OCI-LY3 (cell line): ENCODE results near the gene QRSL1.

Experiments used
- H2AFZ ChIP-seq: fragments of 200-600, 300-600 bp; shearing (Covaris generic); 2 replicates; pipeline ENCODE4 v1.6.0; 2014; ENCODE audit warnings: antibody characterized with exemption, low read depth, low read length
- H3K27ac ChIP-seq: fragments of 200-600, 300-600 bp; sonication (generic); 2 replicates; pipeline ENCODE4 v1.5.1; 2014; ENCODE audit warnings: mild to moderate bottlenecking, low read length, moderate library complexity, mixed read lengths
- H3K27me3 ChIP-seq: fragments of 200-600, 300-600 bp; sonication (generic); 2 replicates; pipeline ENCODE4 v1.6.1; 2014; ENCODE audit warnings: low read depth, low read length, mixed read lengths
- H3K36me3 ChIP-seq: fragments of 200-600, 300-600 bp; sonication (generic); replicated peaks from 2 replicates; pipeline ENCODE3; 2014; ENCODE audit warnings: low read depth, low read length, mixed read lengths
- H3K4me1 ChIP-seq: fragments of 300-600, 200-600 bp; sonication (generic); 2 replicates; pipeline ENCODE4 v1.6.1; 2014; ENCODE audit warnings: low read length, mixed read lengths
- H3K4me2 ChIP-seq: fragments of 200-600, 300-600 bp; sonication (generic); 2 replicates; pipeline ENCODE4 v1.6.1; 2014; ENCODE audit warnings: low read length, mixed read lengths
- H3K4me3 ChIP-seq: fragments of 300-600, 200-600 bp; sonication (generic); 2 replicates; pipeline ENCODE4 v1.5.1; 2014; ENCODE audit warnings: antibody characterized with exemption, mild to moderate bottlenecking, low read length, moderate library complexity
- H3K79me2 ChIP-seq: fragments of 300-600, 200-600 bp; shearing (Covaris generic); 2 replicates; pipeline ENCODE4 v1.6.1; 2014; ENCODE audit warnings: mild to moderate bottlenecking, low read length, mixed read lengths
- H3K9ac ChIP-seq: fragments of 300-600, 200-600 bp; shearing (Covaris generic); 2 replicates; pipeline ENCODE4 v1.6.0; 2014; ENCODE audit warnings: mild to moderate bottlenecking, low read length, moderate library complexity
- H3K9me3 ChIP-seq: fragments of 200-600, 300-600 bp; shearing (Covaris generic); 2 replicates; pipeline ENCODE4 v1.6.1; 2014; ENCODE audit warnings: low read length, mixed read lengths; ENCODE audit not compliant: insufficient read depth
- H4K20me1 ChIP-seq: fragments of 200-600, 300-600 bp; sonication (generic); 2 replicates; pipeline ENCODE4 v1.6.1; 2016; ENCODE audit warnings: low read length, mixed read lengths; ENCODE audit not compliant: insufficient read depth
- EZH2phosphoT487 ChIP-seq: fragments of 200-600 bp; shearing (Covaris generic); IDR thresholded peaks from 2 replicates; pipeline ENCODE4 v1.6.1; 2018; ENCODE audit warnings: antibody characterized with exemption, mixed run types, low read depth
- TF ChIP-seq, protein P1 (sequence below): fragments of 200-600, 300-600 bp; sonication (generic); IDR thresholded peaks from 2 replicates; pipeline ENCODE4 v1.5.1; 2014; ENCODE audit warnings: antibody characterized with exemption, low read length, low read depth

QRSL1 gene

DNA sequence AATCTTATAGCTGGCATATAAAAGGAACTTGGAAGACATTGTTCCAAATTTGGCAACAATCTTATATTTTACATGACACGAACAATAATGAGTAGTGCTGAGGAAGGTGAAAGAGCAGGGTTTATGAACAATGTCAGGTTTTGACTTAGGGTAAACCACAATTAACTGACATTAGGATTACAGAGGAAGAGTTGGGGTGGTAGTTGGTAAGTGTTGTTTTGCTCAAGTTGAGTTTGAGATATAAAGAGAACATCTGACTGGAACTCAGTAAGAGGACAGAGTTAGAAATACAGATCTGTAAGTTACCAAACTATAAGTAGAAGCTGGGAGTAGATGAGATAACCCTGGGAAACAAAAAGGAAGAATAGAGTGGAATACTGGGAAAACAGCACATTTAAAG is 15.2 kb upstream of the QRSL1 start:
- peak overlapping the region; percentile 54 for H3K9ac ChIP-seq

DNA sequence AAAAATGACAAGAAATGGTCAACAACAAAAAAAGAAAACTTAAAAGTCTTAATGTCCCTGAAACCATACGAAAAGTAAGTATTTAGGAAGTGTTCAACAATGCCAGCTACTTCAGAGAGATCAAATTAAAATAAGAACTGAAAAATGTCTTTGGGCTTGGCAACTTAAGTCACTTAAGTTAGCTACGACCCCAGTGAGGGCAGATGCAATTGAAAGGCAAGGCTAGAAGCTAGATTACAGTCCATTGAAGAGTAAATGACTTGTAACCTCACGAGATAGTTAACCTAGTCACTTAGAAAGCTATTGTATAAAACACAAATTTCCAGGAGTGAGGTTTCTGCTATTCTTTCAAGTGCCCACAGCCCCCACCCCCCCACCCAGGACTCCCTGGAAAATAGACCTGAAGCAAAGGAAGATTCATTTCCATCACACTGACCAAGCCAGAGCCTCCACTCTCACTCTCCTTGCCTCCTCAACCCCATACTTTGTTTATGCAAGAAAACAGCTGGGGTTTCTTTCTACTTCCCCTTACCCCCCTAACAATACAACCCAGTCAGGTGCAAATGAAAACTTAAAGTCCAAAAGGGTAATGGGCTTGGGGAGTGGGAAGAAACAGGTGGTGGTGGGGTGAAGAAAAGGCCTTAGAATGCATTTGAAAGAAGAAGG is 14.7 kb upstream of the QRSL1 start:
- H3K79me2 ChIP-seq = peaks cover 5% of the 10 kb centered on the region
- H3K27me3 ChIP-seq = no peaks in the 10 kb centered on the region
- TF ChIP-seq, protein P1, sequence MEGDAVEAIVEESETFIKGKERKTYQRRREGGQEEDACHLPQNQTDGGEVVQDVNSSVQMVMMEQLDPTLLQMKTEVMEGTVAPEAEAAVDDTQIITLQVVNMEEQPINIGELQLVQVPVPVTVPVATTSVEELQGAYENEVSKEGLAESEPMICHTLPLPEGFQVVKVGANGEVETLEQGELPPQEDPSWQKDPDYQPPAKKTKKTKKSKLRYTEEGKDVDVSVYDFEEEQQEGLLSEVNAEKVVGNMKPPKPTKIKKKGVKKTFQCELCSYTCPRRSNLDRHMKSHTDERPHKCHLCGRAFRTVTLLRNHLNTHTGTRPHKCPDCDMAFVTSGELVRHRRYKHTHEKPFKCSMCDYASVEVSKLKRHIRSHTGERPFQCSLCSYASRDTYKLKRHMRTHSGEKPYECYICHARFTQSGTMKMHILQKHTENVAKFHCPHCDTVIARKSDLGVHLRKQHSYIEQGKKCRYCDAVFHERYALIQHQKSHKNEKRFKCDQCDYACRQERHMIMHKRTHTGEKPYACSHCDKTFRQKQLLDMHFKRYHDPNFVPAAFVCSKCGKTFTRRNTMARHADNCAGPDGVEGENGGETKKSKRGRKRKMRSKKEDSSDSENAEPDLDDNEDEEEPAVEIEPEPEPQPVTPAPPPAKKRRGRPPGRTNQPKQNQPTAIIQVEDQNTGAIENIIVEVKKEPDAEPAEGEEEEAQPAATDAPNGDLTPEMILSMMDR = no peak
- TF ChIP-seq EZH2phosphoT487 = no peak
- no peaks in the 10 kb centered on the region for H4K20me1 ChIP-seq
- peaks cover 18% of the 10 kb centered on the region for H3K36me3 ChIP-seq
- no peaks in the 10 kb centered on the region for H3K9me3 ChIP-seq
- peaks cover 41% of the 10 kb centered on the region for H3K4me1 ChIP-seq
- peak overlapping the region; percentile 84 for H3K27ac ChIP-seq
- peak overlapping the region; percentile 54 for H3K9ac ChIP-seq
- H3K4me3 ChIP-seq = no peak overlapping the region
- no peak overlapping the region for H2AFZ ChIP-seq
- peak overlapping the region; percentile 23 for H3K4me2 ChIP-seq

More for the DNA sequence above, 15.2 kb upstream of the QRSL1 start:
- Histone ChIP-seq H3K9me3 (no peaks in the 10 kb centered on the region), H3K4me3 (no peak overlapping the region), H3K36me3 (peaks cover 18% of the 10 kb centered on the region), H3K27me3 (no peaks in the 10 kb centered on the region), H2AFZ (no peak overlapping the region), H3K4me1 (peaks cover 44% of the 10 kb centered on the region), H3K27ac (peak overlapping the region; percentile 84), H4K20me1 (no peaks in the 10 kb centered on the region), H3K4me2 (peak overlapping the region; percentile 23), H3K79me2 (peaks cover 5% of the 10 kb centered on the region)
- TF ChIP-seq EZH2phosphoT487 = no peak
- TF ChIP-seq, protein P1 = no peak

DNA sequence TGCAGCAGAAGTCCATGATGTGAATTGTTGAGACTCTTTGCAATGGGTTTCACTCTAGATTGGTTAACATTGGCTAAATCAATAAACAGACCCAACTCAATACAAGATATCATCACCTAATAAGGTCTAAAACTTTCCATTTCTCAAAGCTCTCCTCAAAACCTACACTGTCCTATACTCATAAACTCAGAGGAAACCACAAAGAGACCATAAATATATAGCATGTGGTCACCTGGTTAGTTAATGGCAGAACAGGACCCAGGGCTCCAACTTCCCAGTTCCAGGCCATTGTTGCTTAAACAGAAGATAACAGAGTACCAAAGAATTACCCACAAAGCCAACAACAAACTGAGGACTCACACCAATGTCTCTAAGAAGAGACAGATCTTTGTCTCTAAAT is 12.1 kb upstream of the QRSL1 start:
- H4K20me1 ChIP-seq = no peaks in the 10 kb centered on the region
- no peak overlapping the region for H3K4me2 ChIP-seq
- H2AFZ ChIP-seq = no peak overlapping the region
- TF ChIP-seq, protein P1 = no peak
- no peak for TF ChIP-seq EZH2phosphoT487
- H3K27me3 ChIP-seq = no peaks in the 10 kb centered on the region
- H3K36me3 ChIP-seq = peaks cover 15% of the 10 kb centered on the region
- H3K27ac ChIP-seq = no peak overlapping the region
- no peak overlapping the region for H3K4me3 ChIP-seq
- H3K79me2 ChIP-seq = peaks cover 5% of the 10 kb centered on the region
- H3K4me1 ChIP-seq = peaks cover 30% of the 10 kb centered on the region
- no peaks in the 10 kb centered on the region for H3K9me3 ChIP-seq
- H3K9ac ChIP-seq = no peak overlapping the region

DNA sequence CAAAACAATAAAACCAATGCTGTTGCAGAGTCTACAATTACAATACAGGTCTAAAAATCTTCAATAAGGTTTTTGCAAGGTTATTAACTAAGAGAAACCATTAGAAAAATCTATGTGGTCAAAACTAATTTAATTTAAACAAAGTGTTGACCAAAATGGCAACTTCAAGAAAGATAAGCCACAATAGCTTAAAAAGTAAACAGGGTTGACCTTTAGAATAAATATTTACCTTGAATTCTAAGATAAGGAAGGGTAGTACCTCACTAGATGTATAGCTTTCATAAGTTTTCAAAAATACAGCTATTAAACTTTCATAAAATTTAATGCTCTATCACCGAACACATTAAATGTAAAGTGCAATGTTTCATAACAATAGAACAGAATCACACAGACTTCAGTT is 11.5 kb upstream of the QRSL1 start:
- no peaks in the 10 kb centered on the region for H3K9me3 ChIP-seq
- TF ChIP-seq, protein P1 = no peak
- TF ChIP-seq EZH2phosphoT487 = no peak
- peaks cover 24% of the 10 kb centered on the region for H3K4me1 ChIP-seq
- no peak overlapping the region for H3K9ac ChIP-seq
- H3K4me3 ChIP-seq = no peak overlapping the region
- no peak overlapping the region for H3K4me2 ChIP-seq
- H3K27me3 ChIP-seq = no peaks in the 10 kb centered on the region
- no peaks in the 10 kb centered on the region for H4K20me1 ChIP-seq
- H2AFZ ChIP-seq = no peak overlapping the region
- H3K79me2 ChIP-seq = peaks cover 5% of the 10 kb centered on the region
- no peak overlapping the region for H3K27ac ChIP-seq
- H3K36me3 ChIP-seq = peaks cover 21% of the 10 kb centered on the region
